Transverse colon (tissue), 4 donors: ENCODE measurements around the gene KPTN. TPM values are rescaled to one million over a fixed set of nuclear protein-coding genes. Genes with fewer than 3 reads are reported as not detected.

Experiments
- DNase-seq: peaks from one replicate; pipeline ENCODE4 v3.0.0-alpha.2; 2019
- H3K27ac ChIP-seq, 4 donors: fragments of 200-600 bp; sonication (generic); 2 replicates each; pipeline ENCODE4 v1.5.1; 2016 to 2018; ENCODE audit warnings: inconsistent platforms in 4 of 4
- H3K27me3 ChIP-seq: fragments of 200-600 bp; sonication (generic); 2 replicates; pipeline ENCODE4 v1.5.1; 2017; ENCODE audit warnings: inconsistent platforms
- H3K36me3 ChIP-seq, 4 donors: fragments of 200-600 bp; sonication (generic); 2 replicates each; pipeline ENCODE4 v1.5.1; 2017 to 2019; ENCODE audit warnings: inconsistent platforms in 4 of 4
- H3K4me1 ChIP-seq, 4 donors: fragments of 200-600 bp; sonication (generic); 2 replicates each; pipeline ENCODE4 v1.5.1; 2017 to 2020; ENCODE audit warnings: inconsistent platforms in 4 of 4
- H3K4me3 ChIP-seq, 4 donors: fragments of 200-600 bp; sonication (generic); 1 replicate in 1 of 4; 2 replicates in 3 of 4; pipeline versions ENCODE4 v1.5.1 to v1.6.1; 2017 to 2019; ENCODE audit warnings: inconsistent platforms in 4 of 4
- H3K9me3 ChIP-seq, 2 donors: fragments of 200-600 bp; sonication (generic); 2 replicates each; pipeline ENCODE4 v1.5.1; 2017 to 2019; ENCODE audit warnings: inconsistent platforms in 2 of 2
- CTCF ChIP-seq, 5 experiments: fragments of 200-600 bp in 3 of 5; fragments of 450-650 bp in 2 of 5; sonication (generic) in 3 of 5; IDR thresholded peaks; 1 replicate in 2 of 5; 2 replicates in 3 of 5; pipeline ENCODE4 v1.5.1; 2016 to 2017; ENCODE audit warnings: antibody characterized with exemption in 5 of 5, inconsistent platforms in 3 of 5, mild to moderate bottlenecking in 2 of 5, moderate library complexity in 1 of 5
- EP300 ChIP-seq: sonication (generic); formaldehyde crosslinking; IDR thresholded peaks from one replicate; pipeline ENCODE4 v1.6.1; 2017; ENCODE audit warnings: antibody characterized with exemption, low read depth
- POLR2A ChIP-seq: fragments of 450-650 bp; IDR thresholded peaks from one replicate; pipeline ENCODE4 v1.6.1; 2016; ENCODE audit warnings: antibody characterized with exemption, mild to moderate bottlenecking, moderate library complexity
- POLR2AphosphoS5 ChIP-seq, 3 donors: sonication (generic); formaldehyde crosslinking; IDR thresholded peaks; one replicate each; pipeline ENCODE4 v1.6.1; 2016; ENCODE audit warnings: antibody characterized with exemption in 3 of 3
- WGBS, 2 donors: methylation state at CpG; one replicate each; pipeline ENCODE4 v1.1.5; 2018; ENCODE audit warnings: low coverage in 1 of 2; 5-methylcytosine and 5-hydroxymethylcytosine counted together
- in situ Hi-C, 4 donors: fragments of 200-750 bp; cut with MboI; loops; one replicate each; pipeline versions ENCODE4 v1.15.0 to v1.15.1; 2017; ENCODE audit warnings: low sequenced_read_pairs in 3 of 4, low pct_ligation_motif_present in 1 of 4, low pct_unique_long_range_greater_than_20kb in 1 of 4
- intact Hi-C: fragments of 100-400 bp; cut with DNase I; formaldehyde crosslinking; loops from one replicate; pipeline ENCODE4 v1.15.1; 2023; ENCODE audit warnings: low total_unique reads
- total RNA-seq, 4 donors: library from RNA; depleted of rRNA; stranded (reverse); fragments of >200 nt; gene quantifications; one replicate each; pipeline ENCODE4 v1.1.0, GENCODE V29; 2016

KPTN gene
- total RNA-seq, 4 donors from 2014 or later: 2.2 to 5.7 (median 3.3) TPM; not detected in 1

GRCh38 chr19:47505506-47505905 is 21.5 kb upstream of the KPTN start:
- Histone ChIP-seq H3K27me3 (no peaks in the 10 kb centered on the region), H3K9me3 (no peaks in the 10 kb centered on the region), H3K4me3 (no peak overlapping the region), H3K4me1 (peaks cover 5 to 35% (median 12%) of the 10 kb centered on the region in 4 donors), H3K36me3 (peaks cover 0 to 27% (median 12%) of the 10 kb centered on the region in 4 donors), H3K27ac (no peak overlapping the region)
- intact Hi-C loops (no loop called here), in situ Hi-C loops (no loop called here)
- 82% methylated on average over 6 of the region's 6 CpGs; no CpG with 5 or more reads in 1 of the 2 donors for WGBS, 2 donors
- no peak for TF ChIP-seq CTCF (IDR thresholded peaks at IDR 0.05)
- TF ChIP-seq POLR2AphosphoS5 (IDR thresholded peaks at IDR 0.05): no peak
- TF ChIP-seq EP300: no peak
- no peak for TF ChIP-seq POLR2A
- DNase-seq: no peak

- H3K36me3 ChIP-seq: peaks cover 0 to 34% (median 17%) of the 10 kb centered on the region in 4 donors
- H3K4me1 ChIP-seq: peaks cover 0 to 20% (median 5%) of the 10 kb centered on the region in 4 donors
- no peak overlapping the region for H3K27ac ChIP-seq
- in situ Hi-C loops: no loop called here
- 89 to 100% methylated on average over 1 to 5 of the region's 5 CpGs for WGBS, 2 donors
- no peaks in the 10 kb centered on the region for H3K27me3 ChIP-seq
- TF ChIP-seq CTCF (IDR thresholded peaks at IDR 0.05): no peak
- TF ChIP-seq POLR2A: no peak
- no peak for TF ChIP-seq POLR2AphosphoS5 (IDR thresholded peaks at IDR 0.05)
- no peak for TF ChIP-seq EP300
- intact Hi-C loops: no loop called here
- H3K9me3 ChIP-seq: no peaks in the 10 kb centered on the region
- DNase-seq: no peak
- no peak overlapping the region for H3K4me3 ChIP-seq
Measured at GRCh38 chr19:47503826-47504150, 19.8 kb upstream of the KPTN start.

- peaks cover 0 to 15% (median 5%) of the 10 kb centered on the region in 4 donors for H3K4me1 ChIP-seq
- in situ Hi-C loops: no loop called here
- H3K36me3 ChIP-seq: peaks cover 0 to 34% (median 17%) of the 10 kb centered on the region in 4 donors
- H3K27ac ChIP-seq: no peak overlapping the region
- WGBS, 2 donors: 94 to 95% methylated on average over 6 to 13 of the region's 13 CpGs
- H3K9me3 ChIP-seq: no peaks in the 10 kb centered on the region
- no peak for TF ChIP-seq EP300
- no peak for TF ChIP-seq CTCF (IDR thresholded peaks at IDR 0.05)
- TF ChIP-seq POLR2A: no peak
- no peak for TF ChIP-seq POLR2AphosphoS5 (IDR thresholded peaks at IDR 0.05)
- no peak overlapping the region for H3K4me3 ChIP-seq
- no peaks in the 10 kb centered on the region for H3K27me3 ChIP-seq
- intact Hi-C loops: no loop called here
- DNase-seq: no peak
Measured at GRCh38 chr19:47503130-47503825, 19.3 kb upstream of the KPTN start.

- no peak for DNase-seq
- peaks cover 0 to 34% (median 17%) of the 10 kb centered on the region in 4 donors for H3K36me3 ChIP-seq
- H3K9me3 ChIP-seq: no peaks in the 10 kb centered on the region
- H3K27ac ChIP-seq: no peak overlapping the region
- in situ Hi-C loops (no loop called here), intact Hi-C loops (no loop called here)
- TF ChIP-seq CTCF (IDR thresholded peaks at IDR 0.05): no peak
- no peak for TF ChIP-seq EP300
- no peak for TF ChIP-seq POLR2AphosphoS5 (IDR thresholded peaks at IDR 0.05)
- TF ChIP-seq POLR2A: no peak
- H3K27me3 ChIP-seq: no peaks in the 10 kb centered on the region
- 69 to 91% methylated on average over 3 to 32 of the region's 32 CpGs for WGBS, 2 donors
- no peaks in the 10 kb centered on the region for H3K4me1 ChIP-seq
- H3K4me3 ChIP-seq: no peak overlapping the region
Measured at GRCh38 chr19:47499863-47500830, 16.1 kb upstream of the KPTN start.
